H1 (cell line): Measurements from ENCODE around the gene KCMF1. TPM values are rescaled to one million over a fixed set of nuclear protein-coding genes. Genes with fewer than 3 reads are reported as not detected.

Experiments
- BCL11A ChIP-seq, 2 experiments: IDR thresholded peaks; one replicate each; pipeline ENCODE4 v1.6.1; 2011; ENCODE audit warnings: low read depth in 2 of 2, low read length in 2 of 2, mild to moderate bottlenecking in 2 of 2
- CHD7 ChIP-seq: fragments of 300-600 bp; sonication (generic); IDR thresholded peaks from 2 replicates; pipeline ENCODE4 v1.7.1; 2012; ENCODE audit warnings: low read length, moderate library complexity, mild to moderate bottlenecking, inconsistent platforms; ENCODE audit not compliant: insufficient replicate concordance
- GABPA ChIP-seq: IDR thresholded peaks from 2 replicates; pipeline ENCODE4 v1.6.1; 2011; ENCODE audit warnings: mild to moderate bottlenecking, low read length, moderate library complexity, borderline replicate concordance; ENCODE audit not compliant: insufficient read depth
- GTF2F1 ChIP-seq: IDR thresholded peaks from 2 replicates; pipeline ENCODE4 v1.6.1; 2012; ENCODE audit warnings: low read depth, low read length, improper control_type of control experiment, borderline replicate concordance
- polyA plus RNA-seq, 7 experiments: library from polyadenylated mRNA; depleted of rRNA in 3 of 7; stranded (reverse) in 5 of 7; unstranded in 2 of 7; fragments of >200 nt in 5 of 7; fragments of 200-250 nt in 2 of 7; gene quantifications; 1 replicate in 5 of 7; 2 replicates in 1 of 7; 4 replicates in 1 of 7; pipeline versions ENCODE4 v1.2.1 to v1.2.3, GENCODE V29; 2011 to 2013; ENCODE audit warnings: missing spikeins in 2 of 7, mixed read lengths in 2 of 7
- total RNA-seq: library from RNA; stranded (reverse); fragmentation: NEBNext Ultra II Directional; extraction: Animal tissue kit (Norgen Biotek cat#: 25700); gene quantifications from 2 replicates; pipeline ENCODE4 v1.2.1, GENCODE V29; 2021
- TF ChIP-seq, protein P1 (sequence below): IDR thresholded peaks from 2 replicates; pipeline ENCODE4 v1.6.1; 2012; ENCODE audit warnings: inconsistent platforms

Gene KCMF1
- total and polyA plus RNA-seq, 2 of the 8 experiments (the other 6 are each of a cell fraction or from before 2014, with no cell fraction given) = 86.9 to 149 TPM

- no peak for TF ChIP-seq CHD7
- TF ChIP-seq BCL11A (IDR thresholded peaks at IDR 0.05; ENCODE audit: low read depth in 2 of 2, low read length in 2 of 2) = no peak
- TF ChIP-seq, protein P1, sequence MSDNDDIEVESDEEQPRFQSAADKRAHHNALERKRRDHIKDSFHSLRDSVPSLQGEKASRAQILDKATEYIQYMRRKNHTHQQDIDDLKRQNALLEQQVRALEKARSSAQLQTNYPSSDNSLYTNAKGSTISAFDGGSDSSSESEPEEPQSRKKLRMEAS = no peak
- TF ChIP-seq GABPA = no peak
- TF ChIP-seq GTF2F1 = no peak
- TF ChIP-seq, all 59 proteins: peak for 0
These were observed 124.1 kb downstream of the KCMF1 start (continued) for GRCh38 chr2:85095094-85095493.
